Measurements from ENCODE around the gene LCOR.
A peak's percentile ranks its signal among the peaks of the same experiment; 100 is the strongest.

Gene LCOR

DNA sequence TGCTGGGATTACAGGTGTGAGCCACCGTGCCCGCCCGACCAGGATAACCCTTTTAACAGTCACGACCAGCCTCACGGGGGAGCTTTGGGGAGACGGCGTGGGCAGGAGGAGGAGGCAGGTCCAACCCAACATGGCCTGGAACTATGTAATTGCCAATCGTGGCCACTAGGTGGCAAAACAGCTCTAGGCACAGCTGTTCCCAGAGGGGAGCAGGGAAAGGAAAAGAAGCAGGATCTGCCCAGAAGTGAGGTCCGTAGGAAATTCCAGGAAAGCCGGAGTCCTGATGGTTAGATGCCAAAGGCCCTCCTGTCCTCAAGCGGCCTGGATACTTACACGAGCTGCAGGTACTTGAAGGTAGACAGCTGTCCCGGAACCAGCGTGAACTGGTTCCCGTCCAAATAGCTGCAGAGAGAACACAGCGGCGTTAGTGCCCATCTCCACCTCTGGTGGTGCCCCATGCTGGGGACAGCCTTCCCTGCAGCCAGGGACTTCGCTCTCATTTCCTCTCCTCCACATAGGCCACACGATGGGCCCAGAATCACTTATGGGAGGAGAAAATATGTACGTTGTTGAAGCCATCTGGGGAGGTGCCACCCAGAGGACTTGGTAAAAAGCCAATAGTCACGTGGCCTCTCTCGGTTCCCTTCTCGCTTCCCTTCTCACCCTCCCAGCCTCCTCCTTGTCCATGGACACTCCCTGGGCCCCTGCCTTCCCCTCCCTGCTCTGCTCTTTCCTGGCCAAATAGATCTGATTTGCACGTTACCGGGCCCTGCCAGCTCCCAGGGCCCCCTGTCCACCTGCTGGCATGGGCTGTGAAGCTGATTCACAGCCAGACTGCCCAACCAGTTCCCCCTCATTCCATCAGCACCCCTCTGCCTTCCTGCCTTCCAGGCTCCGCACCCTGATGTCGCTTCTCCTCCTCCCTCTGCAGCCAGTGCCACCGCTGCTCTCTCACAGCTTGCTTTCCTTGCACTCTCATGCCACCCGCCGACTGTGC, 205.6 kb downstream of the LCOR start:
- peak; percentile 63 to 86 for DNase-seq

DNA sequence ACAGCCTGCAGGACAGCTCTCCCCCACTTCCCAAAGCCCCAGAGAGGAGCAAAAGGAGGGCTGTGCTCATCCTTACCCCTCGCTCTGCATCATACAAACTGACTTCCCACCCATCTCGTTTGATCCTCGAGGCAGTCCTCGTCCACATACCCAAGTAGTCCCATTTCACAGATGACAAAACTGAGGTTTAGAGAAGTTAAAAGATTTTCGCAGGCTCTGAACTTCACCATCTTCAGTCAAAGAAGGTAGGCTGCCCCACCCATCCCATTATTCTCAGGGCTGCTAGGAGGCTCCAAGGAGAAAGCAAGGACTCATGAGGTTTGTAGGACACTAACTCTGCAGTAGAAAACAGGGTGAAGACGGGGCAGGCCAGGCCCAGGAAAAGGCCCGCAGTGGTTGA, 206.6 kb downstream of the LCOR start:
- no peak for DNase-seq

DNA sequence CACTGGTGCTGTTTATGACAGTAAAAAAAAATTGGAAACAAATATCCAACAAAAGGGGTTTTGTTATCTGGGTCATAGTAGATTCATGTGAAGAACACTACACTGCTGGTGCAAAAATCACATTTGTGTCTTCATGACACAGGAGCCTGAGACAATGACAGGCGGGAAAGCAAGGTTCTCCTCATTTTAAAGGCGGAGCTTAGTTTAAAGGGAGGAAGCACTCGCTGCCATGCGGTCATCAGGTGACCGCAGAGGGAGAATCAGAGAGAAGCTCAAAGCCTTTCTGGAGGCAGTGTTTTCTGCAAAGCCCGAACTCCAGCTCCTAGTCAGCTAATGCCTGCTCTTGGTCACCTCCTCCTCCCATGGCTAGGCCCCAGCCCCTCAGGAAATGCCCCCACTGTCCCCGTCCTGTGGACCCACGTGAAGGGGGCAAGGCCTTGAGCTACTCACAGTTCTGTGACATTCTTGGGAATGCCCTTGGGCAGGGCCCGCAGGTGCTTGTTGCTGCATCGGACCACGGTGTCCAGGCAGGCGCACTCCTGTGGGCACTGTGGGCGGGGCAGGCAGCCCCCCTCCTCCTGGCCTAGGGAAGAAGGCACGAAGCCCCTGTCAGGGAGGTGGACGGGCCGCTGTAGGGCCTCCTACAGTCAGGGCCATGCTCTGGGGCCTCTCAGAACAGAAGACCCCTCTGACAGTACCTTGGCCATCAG, 207.6 kb downstream of the LCOR start:
- DNase-seq: no peak

DNA sequence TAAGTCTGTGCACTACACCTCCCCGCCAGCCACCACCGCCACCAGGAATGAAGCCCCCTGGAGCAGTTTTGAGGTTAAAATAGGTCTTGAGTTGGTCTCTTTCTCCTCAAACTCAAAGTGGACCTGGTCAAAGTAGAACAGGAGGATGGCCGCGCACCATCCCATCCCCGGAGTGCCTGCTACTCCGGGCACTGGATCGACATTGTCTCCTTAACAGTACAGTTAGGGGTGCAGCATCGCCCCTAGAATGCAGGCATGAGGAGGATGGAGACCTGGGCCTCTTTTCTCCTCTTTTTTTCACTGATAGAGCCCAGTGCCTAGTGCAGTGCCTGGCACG, 208.1 kb downstream of the LCOR start:
- no peak for DNase-seq

DNA sequence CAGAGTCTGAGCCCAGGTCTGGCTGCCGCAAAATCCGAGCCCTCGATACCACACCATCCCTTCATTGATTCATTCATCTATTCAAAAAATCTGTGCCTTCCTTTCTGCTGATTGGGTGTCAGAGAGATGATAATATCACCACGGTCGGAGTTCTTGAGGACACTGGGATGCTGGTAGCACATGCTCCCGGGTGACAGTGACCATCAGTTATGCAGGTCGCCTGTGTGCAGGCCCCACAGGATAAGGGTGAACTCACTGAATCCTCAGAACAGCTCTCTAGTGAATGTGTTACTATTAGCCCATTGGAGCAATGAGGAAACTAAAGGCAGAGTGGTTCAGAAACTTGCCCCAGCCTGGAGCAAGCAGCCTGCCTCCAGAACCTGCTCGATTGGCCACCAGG, 208.6 kb downstream of the LCOR start:
- no peak for DNase-seq

DNA sequence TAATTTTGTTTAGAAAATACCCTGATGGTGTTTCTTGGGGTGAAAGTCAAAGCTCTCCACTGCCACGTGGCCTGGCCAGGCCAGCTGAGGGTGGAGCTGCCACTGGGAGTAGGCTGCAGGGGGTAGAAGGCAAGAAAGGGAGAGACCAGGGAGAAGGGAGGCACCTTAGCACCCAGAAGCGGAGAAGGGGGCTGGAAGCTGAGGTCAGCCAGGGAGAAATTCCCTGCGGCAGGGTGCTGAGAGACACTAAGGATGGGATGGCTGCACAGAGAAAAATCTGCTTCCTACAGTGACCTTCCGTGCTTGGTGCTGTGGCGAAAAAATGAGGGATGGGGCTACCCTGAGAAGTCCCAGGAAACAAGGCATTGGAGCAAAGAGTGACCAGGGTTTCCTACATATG, 210.0 kb downstream of the LCOR start:
- no peak for DNase-seq

DNA sequence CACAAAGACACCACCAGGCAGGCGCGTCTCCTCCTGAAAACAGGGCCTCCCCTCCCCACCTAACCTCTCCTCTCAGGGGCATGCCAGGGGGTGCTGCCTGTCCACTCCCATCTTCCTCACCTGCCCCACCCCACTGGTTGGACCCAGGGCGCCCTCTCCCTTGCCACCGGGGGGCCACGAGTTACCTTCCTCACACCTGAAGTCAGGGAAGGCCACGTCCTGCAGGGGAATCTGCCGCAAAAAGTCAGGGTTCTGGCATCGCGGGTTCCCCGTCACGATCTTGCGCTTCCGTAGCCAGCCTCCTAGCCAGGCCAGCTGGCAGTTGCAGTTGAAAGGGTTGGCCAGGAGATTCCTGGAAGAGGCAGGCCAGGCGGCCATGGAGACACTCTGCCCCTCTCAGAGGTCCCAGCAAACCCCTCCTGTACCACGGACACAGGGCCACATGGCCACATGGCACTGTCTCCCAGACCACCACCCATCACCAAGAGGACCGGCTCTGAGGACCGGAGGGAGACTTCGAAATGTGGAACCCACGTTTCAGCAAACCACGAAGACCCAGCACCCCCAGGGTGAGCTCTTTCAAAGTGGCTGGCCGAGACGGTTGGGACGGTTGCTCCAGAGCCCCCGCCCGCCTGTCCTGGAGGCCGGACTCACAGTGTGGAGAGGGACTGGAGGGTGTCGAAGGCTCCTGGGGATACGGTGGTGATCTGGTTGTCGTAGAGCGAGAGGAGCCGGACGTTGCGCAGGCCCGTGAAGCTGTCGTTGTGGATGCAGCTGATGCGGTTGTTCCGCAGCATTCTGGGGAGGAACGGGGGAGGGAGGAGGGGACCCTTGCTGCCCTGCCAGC, 210.8 kb downstream of the LCOR start:
- no peak for DNase-seq

DNA sequence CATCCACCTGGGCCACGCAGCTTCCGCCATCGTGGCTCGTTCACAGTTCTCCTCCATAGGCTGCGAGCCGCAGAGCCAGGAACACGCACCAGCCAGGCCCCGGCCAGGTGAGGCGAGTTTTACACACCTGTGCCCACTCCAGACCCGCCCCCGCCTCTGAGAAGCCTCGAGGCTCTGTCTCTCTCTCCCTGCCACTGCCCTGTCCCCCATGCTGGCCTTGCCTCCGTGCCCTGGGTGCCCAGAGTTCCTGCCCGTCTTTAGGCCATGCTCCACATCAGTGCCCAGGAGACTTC, 211.4 kb downstream of the LCOR start:
- no peak for DNase-seq
